HG02798 (cell line): ENCODE results near the gene PGA4.

Experiments
- ATAC-seq: cut with Tn5 transposase; IDR thresholded peaks from one replicate; pipeline ENCODE4 v1.9.1; 2021; ENCODE audit warnings: mild to moderate bottlenecking; ENCODE audit not compliant: unreplicated experiment, poor library complexity

Gene PGA4

GRCh38 chr11:61277186-61278000 lies 55.2 kb downstream of the PGA4 start:
- no peak for ATAC-seq

GRCh38 chr11:61278001-61278470 lies 55.9 kb downstream of the PGA4 start:
- no peak for ATAC-seq

- no peak for ATAC-seq
These were observed 58.0 kb downstream of the PGA4 start for GRCh38 chr11:61279934-61280659.

- ATAC-seq: no peak
These were observed 58.9 kb downstream of the PGA4 start for GRCh38 chr11:61280883-61281580.
